Lung (tissue), 12 donors: Measurements from ENCODE around the gene BICC1. TPM values are rescaled to one million over a fixed set of nuclear protein-coding genes. Genes with fewer than 3 reads are reported as not detected.

ENCODE experiments used
- ATAC-seq: fragments of 200-7000 bp; cut with Tn5 transposase; one replicate; pipeline ENCODE4 v1.9.1; 2020; ENCODE audit warnings: moderate number of reproducible peaks; ENCODE audit not compliant: insufficient read depth, low FRiP score
- DNase-seq, 3 donors: peaks; one replicate each; pipeline ENCODE4 v3.0.0-alpha.2; 2013 to 2017
- H3K27ac ChIP-seq, 2 donors: one replicate each; pipeline ENCODE4 v1.5.1; 2013; ENCODE audit warnings: mild to moderate bottlenecking in 2 of 2, moderate library complexity in 2 of 2, control low read depth in 1 of 2, inconsistent platforms in 1 of 2, low read depth in 1 of 2, low read length in 1 of 2
- H3K27me3 ChIP-seq, 3 donors: one replicate each; pipeline ENCODE4 v1.5.1; 2013; ENCODE audit warnings: low read length in 2 of 3; ENCODE audit not compliant: control insufficient read depth in 3 of 3, insufficient read depth in 3 of 3
- H3K36me3 ChIP-seq, 4 donors: one replicate each; pipeline ENCODE4 v1.5.1; 2013; ENCODE audit warnings: low read length in 4 of 4, mild to moderate bottlenecking in 1 of 4, moderate library complexity in 1 of 4; ENCODE audit not compliant: control insufficient read depth in 4 of 4, insufficient read depth in 4 of 4
- H3K4me1 ChIP-seq, 5 donors: one replicate each; pipeline ENCODE4 v1.5.1; 2013; ENCODE audit warnings: low read length in 5 of 5, mild to moderate bottlenecking in 2 of 5, moderate library complexity in 1 of 5; ENCODE audit not compliant: control insufficient read depth in 5 of 5, insufficient read depth in 5 of 5
- H3K4me3 ChIP-seq: one replicate; pipeline ENCODE4 v1.5.1; 2013; ENCODE audit warnings: mild to moderate bottlenecking, control low read depth, moderate library complexity
- H3K9ac ChIP-seq, 2 donors: one replicate each; pipeline ENCODE4 v1.5.1; 2013; ENCODE audit warnings: low read length in 2 of 2, control low read depth in 1 of 2; ENCODE audit not compliant: insufficient read depth in 1 of 2
- H3K9me3 ChIP-seq, 4 donors: one replicate each; pipeline ENCODE4 v1.5.1; 2013; ENCODE audit warnings: low read length in 3 of 4, mild to moderate bottlenecking in 1 of 4, moderate library complexity in 1 of 4; ENCODE audit not compliant: control insufficient read depth in 4 of 4, insufficient read depth in 3 of 4
- CTCF ChIP-seq: IDR thresholded peaks from 2 replicates; pipeline ENCODE4 v1.5.1; 2012; ENCODE audit warnings: mild to moderate bottlenecking; ENCODE audit errors: control extremely low read depth, extremely low read depth
- WGBS, 2 donors: extraction: QIAGEN DNeasy Blood & Tissue Kit; methylation state at CpG; one replicate each; pipeline ENCODE4 v1.1.7; 2013; 5-methylcytosine and 5-hydroxymethylcytosine counted together
- polyA plus RNA-seq, 2 donors: library from polyadenylated mRNA; stranded (reverse); fragments of 200-250 nt; gene quantifications; one replicate each; pipeline ENCODE4 v1.2.1, GENCODE V29; 2013
- total RNA-seq, 2 donors: library from RNA; depleted of rRNA in 1 of 2; stranded (reverse); fragments of >200 nt in 1 of 2; gene quantifications; one replicate each; pipeline ENCODE4 v1.2.1, GENCODE V29; 2014 to 2021
- donor health status: control.
- donor health status: control.
- donor health status: Bipolar disorder and iron deficiency.
- donor health status: healthy.
- donor health status: DM: yes; HTN: yes; CAD: no.

Gene BICC1
- total and polyA plus RNA-seq, 4 donors = 2.3 to 43.1 (median 5.9) TPM

- WGBS, 2 donors = 79 to 91% methylated on average over 7 of the region's 7 CpGs
Observed at GRCh38 chr10:58820861-58821751, 308.4 kb downstream of the BICC1 start.

GRCh38 chr10:58821752-58822056 is 309.0 kb downstream of the BICC1 start:
- WGBS, 2 donors = 84 to 97% methylated on average over 1 of the region's 1 CpG
- Histone ChIP-seq H3K9me3 (no peaks in the 10 kb centered on the region), H3K27me3 (no peaks in the 10 kb centered on the region), H3K36me3 (peaks cover 0 to 5% (median 0%) of the 10 kb centered on the region in 4 donors), H3K4me1 (peaks cover 0 to 55% (median 6%) of the 10 kb centered on the region in 5 donors), H3K27ac (no peak overlapping the region), H3K9ac (no peak overlapping the region), H3K4me3 (no peak overlapping the region)
- TF ChIP-seq CTCF = no peak
- ATAC-seq (no peak), DNase-seq (no peak)

More at GRCh38 chr10:58820861-58821751, 308.4 kb downstream of the BICC1 start:
- H3K27ac ChIP-seq = no peak overlapping the region
- H3K27me3 ChIP-seq = no peaks in the 10 kb centered on the region
- peak; percentile 43 to 91 (median 90) for DNase-seq
- TF ChIP-seq CTCF = no peak
- no peak overlapping the region for H3K9ac ChIP-seq
- no peak for ATAC-seq
- H3K4me3 ChIP-seq = no peak overlapping the region
- H3K36me3 ChIP-seq = peaks cover 0 to 5% (median 0%) of the 10 kb centered on the region in 4 donors
- no peaks in the 10 kb centered on the region for H3K9me3 ChIP-seq
- peaks cover 0 to 61% (median 9%) of the 10 kb centered on the region in 5 donors for H3K4me1 ChIP-seq

GRCh38 chr10:58823983-58824382 is 311.3 kb downstream of the BICC1 start:
- TF ChIP-seq CTCF = no peak
- Histone ChIP-seq H3K9ac (no peak overlapping the region), H3K9me3 (no peaks in the 10 kb centered on the region), H3K4me1 (peaks cover 0 to 33% (median 0%) of the 10 kb centered on the region in 5 donors), H3K27ac (no peak overlapping the region), H3K27me3 (no peaks in the 10 kb centered on the region), H3K4me3 (no peak overlapping the region), H3K36me3 (peaks cover 0 to 5% (median 0%) of the 10 kb centered on the region in 4 donors)
- ATAC-seq (no peak), DNase-seq (no peak)
- WGBS, 2 donors = 82 to 93% methylated on average over 1 of the region's 1 CpG
